Neural cell (in vitro differentiated cells): ENCODE results near the gene PAK4. TPM values are rescaled to one million over a fixed set of nuclear protein-coding genes. Genes with fewer than 3 reads are reported as not detected.
"Not testable (repeated sequence)": the region's sequence is repeated elsewhere in the genome, so short reads cannot be mapped to it uniquely, and the experiment has no call there.

Experiments
- H2AFZ ChIP-seq: fragments of 200-600, 300-800 bp; sonication (generic), shearing (Covaris generic); 2 replicates; pipeline ENCODE4 v1.6.0; 2014; ENCODE audit warnings: low read depth, mild to moderate bottlenecking, antibody characterized with exemption, low read length, moderate library complexity
- H3F3A ChIP-seq: fragments of 200-600 bp; shearing (Covaris generic); 2 replicates; pipeline ENCODE4 v1.6.1; 2016; ENCODE audit warnings: mild to moderate bottlenecking, moderate library complexity, mixed read lengths, antibody characterized with exemption, low read length; ENCODE audit not compliant: insufficient read depth, poor library complexity, severe bottlenecking
- H3K27ac ChIP-seq: fragments of 200-600, 300-800 bp; sonication (generic), shearing (Covaris generic); 2 replicates; pipeline ENCODE4 v1.5.1; 2014; ENCODE audit warnings: mild to moderate bottlenecking, low read length, moderate library complexity
- H3K27me3 ChIP-seq: fragments of 300-800, 200-600 bp; sonication (generic), shearing (Covaris generic); 2 replicates; pipeline ENCODE4 v1.6.0; 2014; ENCODE audit warnings: mild to moderate bottlenecking, low read depth, low read length, moderate library complexity; ENCODE audit not compliant: insufficient read depth
- H3K36me3 ChIP-seq: fragments of 300-800, 200-600 bp; sonication (generic), shearing (Covaris generic); 2 replicates; pipeline ENCODE4 v1.5.1; 2014; ENCODE audit warnings: mild to moderate bottlenecking, antibody characterized with exemption, low read length, moderate library complexity; ENCODE audit not compliant: insufficient read depth
- H3K4me2 ChIP-seq: fragments of 300-800, 200-600 bp; sonication (generic), shearing (Covaris generic); 2 replicates; pipeline ENCODE4 v1.6.0; 2014; ENCODE audit warnings: mild to moderate bottlenecking, low read length
- H3K4me3 ChIP-seq: fragments of 300-800, 200-600 bp; sonication (generic), shearing (Covaris generic); 2 replicates; pipeline ENCODE4 v1.5.1; 2014; ENCODE audit warnings: mild to moderate bottlenecking, low read length, moderate library complexity
- H3K79me2 ChIP-seq: fragments of 200-600 bp; shearing (Covaris generic); replicated peaks from 2 replicates; pipeline ENCODE4 v1.6.0; 2014; ENCODE audit warnings: mild to moderate bottlenecking, low read length, moderate library complexity; ENCODE audit not compliant: insufficient read depth
- H3K9ac ChIP-seq: fragments of 300-800, 200-600 bp; sonication (generic), shearing (Covaris generic); 2 replicates; pipeline ENCODE4 v1.6.1; 2016; ENCODE audit warnings: mild to moderate bottlenecking, low read length, mixed read lengths
- H3K9me2 ChIP-seq: fragments of 200-600 bp; shearing (Covaris generic); 2 replicates; pipeline ENCODE4 v1.6.1; 2016; ENCODE audit warnings: mild to moderate bottlenecking, low read length, mixed read lengths; ENCODE audit not compliant: insufficient read depth
- H3K9me3 ChIP-seq: fragments of 200-600, 300-800 bp; sonication (generic), shearing (Covaris generic); 2 replicates; pipeline ENCODE4 v1.6.1; 2016; ENCODE audit warnings: mild to moderate bottlenecking, mixed run types, low read length, moderate library complexity, mixed read lengths
- H4K20me1 ChIP-seq: fragments of 200-600 bp; shearing (Covaris generic); 2 replicates; pipeline ENCODE4 v1.6.1; 2016; ENCODE audit warnings: mild to moderate bottlenecking, mixed run types; ENCODE audit not compliant: insufficient read depth
- EP300 ChIP-seq: fragments of 450-650 bp; conservative IDR thresholded peaks from 2 replicates; pipeline ENCODE4 v1.6.1; 2014; ENCODE audit warnings: antibody characterized with exemption, mild to moderate bottlenecking, moderate library complexity; ENCODE audit not compliant: poor library complexity, severe bottlenecking
- EZH2 ChIP-seq: fragments of 200-600, 300-800 bp; shearing (Covaris generic), sonication (generic); IDR thresholded peaks from 2 replicates; pipeline ENCODE4 v1.6.1; 2014; ENCODE audit warnings: antibody characterized with exemption, low read length, borderline replicate concordance, mild to moderate bottlenecking; ENCODE audit not compliant: insufficient read depth, poor library complexity, severe bottlenecking
- MXI1 ChIP-seq: fragments of 450-650 bp; conservative IDR thresholded peaks from 2 replicates; pipeline ENCODE4 v1.6.1; 2014; ENCODE audit warnings: antibody characterized with exemption, mild to moderate bottlenecking; ENCODE audit not compliant: poor library complexity, severe bottlenecking
- POLR2AphosphoS5 ChIP-seq: IDR thresholded peaks from 2 replicates; pipeline ENCODE4 v1.6.1; 2012
- RAD21 ChIP-seq: fragments of 450-650 bp; conservative IDR thresholded peaks from 2 replicates; pipeline ENCODE4 v1.6.1; 2014; ENCODE audit warnings: antibody characterized with exemption, mild to moderate bottlenecking, moderate library complexity
- SMC3 ChIP-seq: fragments of 450-650 bp; conservative IDR thresholded peaks from 2 replicates; pipeline ENCODE4 v1.6.1; 2014; ENCODE audit warnings: antibody characterized with exemption, mild to moderate bottlenecking, moderate library complexity; ENCODE audit not compliant: poor library complexity
- TAF1 ChIP-seq: IDR thresholded peaks from 2 replicates; pipeline ENCODE4 v1.6.1; 2012; ENCODE audit warnings: low read depth
- polyA plus RNA-seq: library from polyadenylated mRNA; depleted of rRNA; stranded (reverse); fragments of >200 nt; gene quantifications from 2 replicates; pipeline ENCODE4 v1.2.3, GENCODE V29; 2014
- TF ChIP-seq, protein P1 (sequence below): fragments of 450-650 bp; IDR thresholded peaks from 2 replicates; pipeline ENCODE4 v1.5.1; 2014; ENCODE audit warnings: antibody characterized with exemption, mild to moderate bottlenecking, moderate library complexity; ENCODE audit not compliant: poor library complexity, severe bottlenecking
- TF ChIP-seq, protein P2 (sequence below): IDR thresholded peaks from 2 replicates; pipeline ENCODE4 v1.6.1; 2012; ENCODE audit warnings: borderline replicate concordance

PAK4 gene
- polyA plus RNA-seq, 1 donor from 2014 or later: 5.4 TPM

DNA sequence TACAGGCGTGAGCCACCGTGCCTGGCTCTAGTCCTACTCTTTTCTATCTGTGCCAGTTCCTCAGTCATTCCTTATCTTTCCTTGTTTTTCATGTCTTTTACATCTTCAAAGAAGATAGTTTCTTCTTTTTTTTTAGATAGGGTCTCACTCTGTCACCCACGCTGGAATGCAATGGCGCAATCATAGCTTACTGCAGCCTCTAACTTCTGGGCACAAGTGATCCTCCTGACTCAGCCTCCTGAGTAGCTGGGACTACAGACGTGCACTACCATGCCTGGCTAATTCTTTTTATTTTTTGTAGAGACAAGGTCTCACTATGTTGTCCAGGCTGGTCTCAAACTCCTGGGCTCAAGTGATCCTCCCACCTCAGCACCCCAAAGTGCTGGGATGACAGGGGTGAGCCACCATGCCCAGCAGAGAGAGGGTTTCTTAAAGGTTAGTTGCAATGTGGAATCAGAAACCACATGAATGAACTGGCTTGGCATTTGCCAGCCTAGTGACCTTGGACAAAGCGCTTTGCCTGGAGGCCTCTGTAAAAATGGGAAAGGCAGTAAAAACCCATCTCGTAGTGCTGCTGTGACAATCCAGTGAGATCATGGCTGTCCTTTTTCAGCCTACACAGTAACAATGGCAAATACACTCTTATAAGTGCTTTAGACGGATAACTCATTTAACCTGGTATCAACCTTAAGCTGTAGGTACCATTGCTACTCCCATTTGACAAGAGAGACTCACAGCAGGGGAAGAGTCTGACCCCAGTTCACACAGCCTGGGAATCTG, 37.5 kb upstream of the PAK4 start:
- Histone ChIP-seq H3K9me3 (no peaks in the 10 kb centered on the region), H3K4me2 (no peak overlapping the region), H3K27ac (no peak overlapping the region), H2AFZ (no peak overlapping the region), H3K4me3 (no peak overlapping the region), H4K20me1 (no peaks in the 10 kb centered on the region), H3K9me2 (no peaks in the 10 kb centered on the region), H3K36me3 (no peaks in the 10 kb centered on the region), H3F3A (no peaks in the 10 kb centered on the region), H3K9ac (no peak overlapping the region), H3K27me3 (peaks cover 28% of the 10 kb centered on the region), H3K79me2 (no peaks in the 10 kb centered on the region)
- TF ChIP-seq EZH2 (no peak), TAF1 (no peak), RAD21 (no peak), MXI1 (no peak), SMC3 (no peak), EP300 (no peak), POLR2AphosphoS5 (no peak)
- TF ChIP-seq, protein P1, sequence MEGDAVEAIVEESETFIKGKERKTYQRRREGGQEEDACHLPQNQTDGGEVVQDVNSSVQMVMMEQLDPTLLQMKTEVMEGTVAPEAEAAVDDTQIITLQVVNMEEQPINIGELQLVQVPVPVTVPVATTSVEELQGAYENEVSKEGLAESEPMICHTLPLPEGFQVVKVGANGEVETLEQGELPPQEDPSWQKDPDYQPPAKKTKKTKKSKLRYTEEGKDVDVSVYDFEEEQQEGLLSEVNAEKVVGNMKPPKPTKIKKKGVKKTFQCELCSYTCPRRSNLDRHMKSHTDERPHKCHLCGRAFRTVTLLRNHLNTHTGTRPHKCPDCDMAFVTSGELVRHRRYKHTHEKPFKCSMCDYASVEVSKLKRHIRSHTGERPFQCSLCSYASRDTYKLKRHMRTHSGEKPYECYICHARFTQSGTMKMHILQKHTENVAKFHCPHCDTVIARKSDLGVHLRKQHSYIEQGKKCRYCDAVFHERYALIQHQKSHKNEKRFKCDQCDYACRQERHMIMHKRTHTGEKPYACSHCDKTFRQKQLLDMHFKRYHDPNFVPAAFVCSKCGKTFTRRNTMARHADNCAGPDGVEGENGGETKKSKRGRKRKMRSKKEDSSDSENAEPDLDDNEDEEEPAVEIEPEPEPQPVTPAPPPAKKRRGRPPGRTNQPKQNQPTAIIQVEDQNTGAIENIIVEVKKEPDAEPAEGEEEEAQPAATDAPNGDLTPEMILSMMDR: no peak
- TF ChIP-seq, protein P2, sequence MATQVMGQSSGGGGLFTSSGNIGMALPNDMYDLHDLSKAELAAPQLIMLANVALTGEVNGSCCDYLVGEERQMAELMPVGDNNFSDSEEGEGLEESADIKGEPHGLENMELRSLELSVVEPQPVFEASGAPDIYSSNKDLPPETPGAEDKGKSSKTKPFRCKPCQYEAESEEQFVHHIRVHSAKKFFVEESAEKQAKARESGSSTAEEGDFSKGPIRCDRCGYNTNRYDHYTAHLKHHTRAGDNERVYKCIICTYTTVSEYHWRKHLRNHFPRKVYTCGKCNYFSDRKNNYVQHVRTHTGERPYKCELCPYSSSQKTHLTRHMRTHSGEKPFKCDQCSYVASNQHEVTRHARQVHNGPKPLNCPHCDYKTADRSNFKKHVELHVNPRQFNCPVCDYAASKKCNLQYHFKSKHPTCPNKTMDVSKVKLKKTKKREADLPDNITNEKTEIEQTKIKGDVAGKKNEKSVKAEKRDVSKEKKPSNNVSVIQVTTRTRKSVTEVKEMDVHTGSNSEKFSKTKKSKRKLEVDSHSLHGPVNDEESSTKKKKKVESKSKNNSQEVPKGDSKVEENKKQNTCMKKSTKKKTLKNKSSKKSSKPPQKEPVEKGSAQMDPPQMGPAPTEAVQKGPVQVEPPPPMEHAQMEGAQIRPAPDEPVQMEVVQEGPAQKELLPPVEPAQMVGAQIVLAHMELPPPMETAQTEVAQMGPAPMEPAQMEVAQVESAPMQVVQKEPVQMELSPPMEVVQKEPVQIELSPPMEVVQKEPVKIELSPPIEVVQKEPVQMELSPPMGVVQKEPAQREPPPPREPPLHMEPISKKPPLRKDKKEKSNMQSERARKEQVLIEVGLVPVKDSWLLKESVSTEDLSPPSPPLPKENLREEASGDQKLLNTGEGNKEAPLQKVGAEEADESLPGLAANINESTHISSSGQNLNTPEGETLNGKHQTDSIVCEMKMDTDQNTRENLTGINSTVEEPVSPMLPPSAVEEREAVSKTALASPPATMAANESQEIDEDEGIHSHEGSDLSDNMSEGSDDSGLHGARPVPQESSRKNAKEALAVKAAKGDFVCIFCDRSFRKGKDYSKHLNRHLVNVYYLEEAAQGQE: no peak

DNA sequence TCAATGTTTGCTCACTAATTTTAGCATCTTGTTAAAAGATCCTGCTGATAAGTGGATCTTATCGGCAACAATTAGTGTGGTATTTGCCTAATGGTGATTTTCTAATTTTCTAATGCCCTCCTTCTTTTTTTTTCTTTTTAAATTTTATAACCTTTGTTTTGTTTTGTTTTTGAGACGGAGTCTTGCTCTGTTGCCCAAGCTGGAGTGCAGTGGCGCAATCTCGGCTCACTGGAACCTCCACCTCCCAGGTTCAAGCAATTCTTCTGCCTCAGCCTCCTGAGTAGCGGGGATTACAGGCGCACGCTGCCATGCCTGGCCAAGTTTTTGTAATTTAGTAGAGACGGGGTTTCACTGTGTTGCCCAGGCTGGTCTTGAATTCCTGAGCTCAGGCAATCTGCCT, 35.6 kb upstream of the PAK4 start:
- not testable (repeated sequence) for H3K27ac ChIP-seq, H3K4me2 ChIP-seq, H3K79me2 ChIP-seq, H4K20me1 ChIP-seq, H3K27me3 ChIP-seq, H3K4me3 ChIP-seq, H2AFZ ChIP-seq, H3F3A ChIP-seq, H3K9ac ChIP-seq, H3K9me2 ChIP-seq, H3K9me3 ChIP-seq, H3K36me3 ChIP-seq
